ENCODE measurements around the gene ARFGAP3. TPM values are rescaled to one million over a fixed set of nuclear protein-coding genes. Genes with fewer than 3 reads are reported as not detected.

Gene ARFGAP3
- total and polyA plus RNA-seq, 2 experiments from 2014 or later = 14.8 to 19.1 TPM

- H3K36me3 Mint-ChIP-seq (ENCODE audit: low read depth) = peaks cover 3% of the 10 kb centered on the region; the same call in 2 of the 3 replicates
- Histone ChIP-seq H2AFZ (no peak overlapping the region), H4K20me1 (replicated peaks; ENCODE audit: insufficient read depth) (peaks cover 11% of the 10 kb centered on the region), H3K79me2 (replicated peaks; ENCODE audit: insufficient read depth) (peaks cover 57% of the 10 kb centered on the region), H3K36me3 (ENCODE audit: insufficient read depth) (peaks cover 3% of the 10 kb centered on the region; the same call in 1 of the 2 replicates), H3K4me1 (ENCODE audit: insufficient read depth) (no peaks in the 10 kb centered on the region), H3K4me3 (no peak overlapping the region), H3K9me2 (ENCODE audit: insufficient read depth) (no peaks in the 10 kb centered on the region), H3K27ac (ENCODE audit: low read depth) (no peak overlapping the region), H3K4me2 (no peak overlapping the region), H3F3A (replicated peaks; ENCODE audit: low read depth) (no peaks in the 10 kb centered on the region), H3K27me3 (ENCODE audit: insufficient read depth) (no peaks in the 10 kb centered on the region)
- DNase-seq (ENCODE audit: low spot score) = peak; percentile 50
- H3K4me1 Mint-ChIP-seq = peaks cover 27% of the 10 kb centered on the region
- H3K27me3 Mint-ChIP-seq (ENCODE audit: insufficient read depth, low read depth, poor library complexity) = peaks cover 5% of the 10 kb centered on the region
- no peak overlapping the region for H3K4me3 Mint-ChIP-seq
- H3K27ac Mint-ChIP-seq = peak overlapping the region; percentile 70; the same call in 1 of the 2 replicates
- H3K9me3 Mint-ChIP-seq = no peaks in the 10 kb centered on the region
- TF ChIP-seq STAT1 (IDR thresholded peaks at IDR 0.05; ENCODE audit: unreplicated experiment) (no peak), CTCF (conservative IDR thresholded peaks at IDR 0.05; ENCODE audit: low read depth in 2 of 2) (peak in 1 of 2 experiments; percentile 60; a peak in 2 of 4 replicates)
- peak; percentile 41 for ATAC-seq
These were observed 45.9 kb upstream of the ARFGAP3 start for GRCh38 chr22:42902875-42903510.

DNA sequence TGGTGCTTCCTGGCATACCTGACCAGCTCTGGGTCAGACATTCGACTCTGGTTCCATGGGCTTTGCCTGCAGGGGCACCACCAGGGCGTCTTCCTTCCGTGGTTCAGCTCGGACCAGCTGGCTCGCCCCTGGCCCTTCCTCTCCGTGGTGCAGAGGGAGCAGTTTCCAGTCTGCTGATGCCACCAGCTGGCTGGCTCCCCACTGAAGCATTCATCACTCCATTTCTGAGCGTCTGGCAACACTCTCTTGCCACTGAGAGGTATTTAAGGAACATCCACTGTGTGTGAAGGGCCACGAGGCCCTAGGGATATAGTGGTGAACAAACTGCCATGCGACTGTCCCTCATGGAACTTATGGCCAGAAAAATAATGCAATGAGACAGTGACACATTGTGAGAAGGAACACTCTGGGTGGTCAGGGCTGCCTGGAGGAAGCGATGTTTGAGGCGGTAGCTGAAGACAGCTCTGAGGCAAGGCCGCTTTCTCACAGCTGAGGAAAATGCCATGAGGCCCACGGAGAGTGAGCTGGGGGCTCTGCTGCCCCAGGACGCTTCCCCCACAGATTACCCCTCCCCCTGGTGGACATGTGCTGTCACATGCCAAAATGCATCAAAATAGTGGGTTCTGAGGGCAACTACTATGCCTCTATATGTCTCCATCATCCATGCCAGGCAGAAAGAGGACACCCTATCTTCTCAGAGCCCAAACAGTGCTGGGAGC, 44.9 kb upstream of the ARFGAP3 start:
- Histone ChIP-seq H4K20me1 (replicated peaks; ENCODE audit: insufficient read depth) (peaks cover 19% of the 10 kb centered on the region), H2AFZ (no peak overlapping the region), H3K9me2 (ENCODE audit: insufficient read depth) (no peaks in the 10 kb centered on the region), H3K36me3 (ENCODE audit: insufficient read depth) (peaks cover 3% of the 10 kb centered on the region; the same call in 1 of the 2 replicates), H3F3A (replicated peaks; ENCODE audit: low read depth) (no peaks in the 10 kb centered on the region), H3K4me2 (no peak overlapping the region), H3K4me3 (no peak overlapping the region), H3K27me3 (ENCODE audit: insufficient read depth) (no peaks in the 10 kb centered on the region), H3K4me1 (ENCODE audit: insufficient read depth) (no peaks in the 10 kb centered on the region), H3K79me2 (replicated peaks; ENCODE audit: insufficient read depth) (peaks cover 64% of the 10 kb centered on the region), H3K27ac (ENCODE audit: low read depth) (no peak overlapping the region)
- Mint-ChIP-seq H3K9me3 (no peaks in the 10 kb centered on the region), H3K4me1 (peaks cover 31% of the 10 kb centered on the region), H3K27ac (no peak overlapping the region), H3K4me3 (no peak overlapping the region), H3K36me3 (ENCODE audit: low read depth) (peaks cover 3% of the 10 kb centered on the region; the same call in 2 of the 3 replicates), H3K27me3 (ENCODE audit: insufficient read depth, low read depth, poor library complexity) (peaks cover 5% of the 10 kb centered on the region)
- peak; percentile 51 for DNase-seq (ENCODE audit: low spot score)
- peak; percentile 9; the same call in 2 of the 3 replicates for ATAC-seq
- TF ChIP-seq CTCF (conservative IDR thresholded peaks at IDR 0.05; ENCODE audit: low read depth in 2 of 2) = peak; percentile 42 to 45
- TF ChIP-seq ZNF114 (CRISPR knock-in tag; IDR thresholded peaks at IDR 0.05) = no peak

Measured in GM23338 (cell line).